Neural cell (in vitro differentiated cells): ENCODE measurements around the gene PTPRN2. TPM values are rescaled to one million over a fixed set of nuclear protein-coding genes. Genes with fewer than 3 reads are reported as not detected.
"Not testable (repeated sequence)": the region's sequence is repeated elsewhere in the genome, so short reads cannot be mapped to it uniquely, and the experiment has no call there.

Experiments used
- H2AFZ ChIP-seq: fragments of 200-600, 300-800 bp; sonication (generic), shearing (Covaris generic); 2 replicates; pipeline ENCODE4 v1.6.0; 2014; ENCODE audit warnings: low read depth, mild to moderate bottlenecking, antibody characterized with exemption, low read length, moderate library complexity
- H3F3A ChIP-seq: fragments of 200-600 bp; shearing (Covaris generic); 2 replicates; pipeline ENCODE4 v1.6.1; 2016; ENCODE audit warnings: mild to moderate bottlenecking, moderate library complexity, mixed read lengths, antibody characterized with exemption, low read length; ENCODE audit not compliant: insufficient read depth, poor library complexity, severe bottlenecking
- H3K27ac ChIP-seq: fragments of 200-600, 300-800 bp; sonication (generic), shearing (Covaris generic); 2 replicates; pipeline ENCODE4 v1.5.1; 2014; ENCODE audit warnings: mild to moderate bottlenecking, low read length, moderate library complexity
- H3K27me3 ChIP-seq: fragments of 300-800, 200-600 bp; sonication (generic), shearing (Covaris generic); 2 replicates; pipeline ENCODE4 v1.6.0; 2014; ENCODE audit warnings: mild to moderate bottlenecking, low read depth, low read length, moderate library complexity; ENCODE audit not compliant: insufficient read depth
- H3K36me3 ChIP-seq: fragments of 300-800, 200-600 bp; sonication (generic), shearing (Covaris generic); 2 replicates; pipeline ENCODE4 v1.5.1; 2014; ENCODE audit warnings: mild to moderate bottlenecking, antibody characterized with exemption, low read length, moderate library complexity; ENCODE audit not compliant: insufficient read depth
- H3K4me2 ChIP-seq: fragments of 300-800, 200-600 bp; sonication (generic), shearing (Covaris generic); 2 replicates; pipeline ENCODE4 v1.6.0; 2014; ENCODE audit warnings: mild to moderate bottlenecking, low read length
- H3K4me3 ChIP-seq: fragments of 300-800, 200-600 bp; sonication (generic), shearing (Covaris generic); 2 replicates; pipeline ENCODE4 v1.5.1; 2014; ENCODE audit warnings: mild to moderate bottlenecking, low read length, moderate library complexity
- H3K79me2 ChIP-seq: fragments of 200-600 bp; shearing (Covaris generic); replicated peaks from 2 replicates; pipeline ENCODE4 v1.6.0; 2014; ENCODE audit warnings: mild to moderate bottlenecking, low read length, moderate library complexity; ENCODE audit not compliant: insufficient read depth
- H3K9ac ChIP-seq: fragments of 300-800, 200-600 bp; sonication (generic), shearing (Covaris generic); 2 replicates; pipeline ENCODE4 v1.6.1; 2016; ENCODE audit warnings: mild to moderate bottlenecking, low read length, mixed read lengths
- H3K9me2 ChIP-seq: fragments of 200-600 bp; shearing (Covaris generic); 2 replicates; pipeline ENCODE4 v1.6.1; 2016; ENCODE audit warnings: mild to moderate bottlenecking, low read length, mixed read lengths; ENCODE audit not compliant: insufficient read depth
- H3K9me3 ChIP-seq: fragments of 200-600, 300-800 bp; sonication (generic), shearing (Covaris generic); 2 replicates; pipeline ENCODE4 v1.6.1; 2016; ENCODE audit warnings: mild to moderate bottlenecking, mixed run types, low read length, moderate library complexity, mixed read lengths
- H4K20me1 ChIP-seq: fragments of 200-600 bp; shearing (Covaris generic); 2 replicates; pipeline ENCODE4 v1.6.1; 2016; ENCODE audit warnings: mild to moderate bottlenecking, mixed run types; ENCODE audit not compliant: insufficient read depth
- EP300 ChIP-seq: fragments of 450-650 bp; conservative IDR thresholded peaks from 2 replicates; pipeline ENCODE4 v1.6.1; 2014; ENCODE audit warnings: antibody characterized with exemption, mild to moderate bottlenecking, moderate library complexity; ENCODE audit not compliant: poor library complexity, severe bottlenecking
- EZH2 ChIP-seq: fragments of 200-600, 300-800 bp; shearing (Covaris generic), sonication (generic); IDR thresholded peaks from 2 replicates; pipeline ENCODE4 v1.6.1; 2014; ENCODE audit warnings: antibody characterized with exemption, low read length, borderline replicate concordance, mild to moderate bottlenecking; ENCODE audit not compliant: insufficient read depth, poor library complexity, severe bottlenecking
- MXI1 ChIP-seq: fragments of 450-650 bp; conservative IDR thresholded peaks from 2 replicates; pipeline ENCODE4 v1.6.1; 2014; ENCODE audit warnings: antibody characterized with exemption, mild to moderate bottlenecking; ENCODE audit not compliant: poor library complexity, severe bottlenecking
- POLR2AphosphoS5 ChIP-seq: IDR thresholded peaks from 2 replicates; pipeline ENCODE4 v1.6.1; 2012
- RAD21 ChIP-seq: fragments of 450-650 bp; conservative IDR thresholded peaks from 2 replicates; pipeline ENCODE4 v1.6.1; 2014; ENCODE audit warnings: antibody characterized with exemption, mild to moderate bottlenecking, moderate library complexity
- SMC3 ChIP-seq: fragments of 450-650 bp; conservative IDR thresholded peaks from 2 replicates; pipeline ENCODE4 v1.6.1; 2014; ENCODE audit warnings: antibody characterized with exemption, mild to moderate bottlenecking, moderate library complexity; ENCODE audit not compliant: poor library complexity
- TAF1 ChIP-seq: IDR thresholded peaks from 2 replicates; pipeline ENCODE4 v1.6.1; 2012; ENCODE audit warnings: low read depth
- polyA plus RNA-seq: library from polyadenylated mRNA; depleted of rRNA; stranded (reverse); fragments of >200 nt; gene quantifications from 2 replicates; pipeline ENCODE4 v1.2.3, GENCODE V29; 2014
- TF ChIP-seq, protein P1 (sequence below): fragments of 450-650 bp; IDR thresholded peaks from 2 replicates; pipeline ENCODE4 v1.5.1; 2014; ENCODE audit warnings: antibody characterized with exemption, mild to moderate bottlenecking, moderate library complexity; ENCODE audit not compliant: poor library complexity, severe bottlenecking
- TF ChIP-seq, protein P2 (sequence below): IDR thresholded peaks from 2 replicates; pipeline ENCODE4 v1.6.1; 2012; ENCODE audit warnings: borderline replicate concordance

Gene PTPRN2
- polyA plus RNA-seq, 1 donor from 2014 or later, result 31.0 TPM

DNA sequence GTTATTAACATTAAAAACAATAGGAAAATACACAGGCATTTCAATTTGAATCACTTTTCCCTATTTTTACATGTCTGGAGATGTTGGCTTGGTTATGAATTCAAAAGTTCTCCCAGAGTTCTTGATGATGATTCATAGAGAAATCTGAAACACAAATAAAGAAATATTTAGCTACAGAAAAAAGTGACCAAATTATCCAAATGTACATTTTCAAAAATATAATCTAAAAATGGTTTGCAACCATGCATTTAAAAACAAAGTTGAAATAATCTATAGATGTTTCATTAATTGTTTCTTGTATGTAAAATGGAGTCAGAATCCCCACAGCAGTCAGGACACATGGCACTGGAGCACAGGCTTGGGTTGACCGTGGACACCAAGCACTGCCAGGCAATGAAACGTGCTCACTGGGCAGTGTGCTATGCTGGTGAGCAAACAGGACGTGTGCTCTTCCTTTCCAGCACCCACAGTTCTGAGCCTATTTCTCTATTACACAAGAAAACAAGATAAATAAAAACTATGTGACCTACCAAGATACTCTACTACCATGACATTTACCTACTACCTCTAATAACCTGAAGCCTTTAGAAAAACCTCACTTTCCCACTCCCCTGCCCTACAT, 44.1 kb upstream of the PTPRN2 start:
- TF ChIP-seq POLR2AphosphoS5 (no peak), TAF1 (no peak), EP300 (no peak), RAD21 (no peak), EZH2 (no peak), MXI1 (no peak), SMC3 (no peak)
- TF ChIP-seq, protein P1, sequence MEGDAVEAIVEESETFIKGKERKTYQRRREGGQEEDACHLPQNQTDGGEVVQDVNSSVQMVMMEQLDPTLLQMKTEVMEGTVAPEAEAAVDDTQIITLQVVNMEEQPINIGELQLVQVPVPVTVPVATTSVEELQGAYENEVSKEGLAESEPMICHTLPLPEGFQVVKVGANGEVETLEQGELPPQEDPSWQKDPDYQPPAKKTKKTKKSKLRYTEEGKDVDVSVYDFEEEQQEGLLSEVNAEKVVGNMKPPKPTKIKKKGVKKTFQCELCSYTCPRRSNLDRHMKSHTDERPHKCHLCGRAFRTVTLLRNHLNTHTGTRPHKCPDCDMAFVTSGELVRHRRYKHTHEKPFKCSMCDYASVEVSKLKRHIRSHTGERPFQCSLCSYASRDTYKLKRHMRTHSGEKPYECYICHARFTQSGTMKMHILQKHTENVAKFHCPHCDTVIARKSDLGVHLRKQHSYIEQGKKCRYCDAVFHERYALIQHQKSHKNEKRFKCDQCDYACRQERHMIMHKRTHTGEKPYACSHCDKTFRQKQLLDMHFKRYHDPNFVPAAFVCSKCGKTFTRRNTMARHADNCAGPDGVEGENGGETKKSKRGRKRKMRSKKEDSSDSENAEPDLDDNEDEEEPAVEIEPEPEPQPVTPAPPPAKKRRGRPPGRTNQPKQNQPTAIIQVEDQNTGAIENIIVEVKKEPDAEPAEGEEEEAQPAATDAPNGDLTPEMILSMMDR, result no peak
- TF ChIP-seq, protein P2, sequence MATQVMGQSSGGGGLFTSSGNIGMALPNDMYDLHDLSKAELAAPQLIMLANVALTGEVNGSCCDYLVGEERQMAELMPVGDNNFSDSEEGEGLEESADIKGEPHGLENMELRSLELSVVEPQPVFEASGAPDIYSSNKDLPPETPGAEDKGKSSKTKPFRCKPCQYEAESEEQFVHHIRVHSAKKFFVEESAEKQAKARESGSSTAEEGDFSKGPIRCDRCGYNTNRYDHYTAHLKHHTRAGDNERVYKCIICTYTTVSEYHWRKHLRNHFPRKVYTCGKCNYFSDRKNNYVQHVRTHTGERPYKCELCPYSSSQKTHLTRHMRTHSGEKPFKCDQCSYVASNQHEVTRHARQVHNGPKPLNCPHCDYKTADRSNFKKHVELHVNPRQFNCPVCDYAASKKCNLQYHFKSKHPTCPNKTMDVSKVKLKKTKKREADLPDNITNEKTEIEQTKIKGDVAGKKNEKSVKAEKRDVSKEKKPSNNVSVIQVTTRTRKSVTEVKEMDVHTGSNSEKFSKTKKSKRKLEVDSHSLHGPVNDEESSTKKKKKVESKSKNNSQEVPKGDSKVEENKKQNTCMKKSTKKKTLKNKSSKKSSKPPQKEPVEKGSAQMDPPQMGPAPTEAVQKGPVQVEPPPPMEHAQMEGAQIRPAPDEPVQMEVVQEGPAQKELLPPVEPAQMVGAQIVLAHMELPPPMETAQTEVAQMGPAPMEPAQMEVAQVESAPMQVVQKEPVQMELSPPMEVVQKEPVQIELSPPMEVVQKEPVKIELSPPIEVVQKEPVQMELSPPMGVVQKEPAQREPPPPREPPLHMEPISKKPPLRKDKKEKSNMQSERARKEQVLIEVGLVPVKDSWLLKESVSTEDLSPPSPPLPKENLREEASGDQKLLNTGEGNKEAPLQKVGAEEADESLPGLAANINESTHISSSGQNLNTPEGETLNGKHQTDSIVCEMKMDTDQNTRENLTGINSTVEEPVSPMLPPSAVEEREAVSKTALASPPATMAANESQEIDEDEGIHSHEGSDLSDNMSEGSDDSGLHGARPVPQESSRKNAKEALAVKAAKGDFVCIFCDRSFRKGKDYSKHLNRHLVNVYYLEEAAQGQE, result no peak
- H2AFZ ChIP-seq, result no peak overlapping the region
- no peak overlapping the region for H3K4me2 ChIP-seq
- no peaks in the 10 kb centered on the region for H3K79me2 ChIP-seq
- no peaks in the 10 kb centered on the region for H3K27me3 ChIP-seq
- H3K9me2 ChIP-seq, result no peaks in the 10 kb centered on the region
- no peaks in the 10 kb centered on the region for H3F3A ChIP-seq
- no peak overlapping the region for H3K9ac ChIP-seq
- H3K27ac ChIP-seq, result no peak overlapping the region
- no peaks in the 10 kb centered on the region for H4K20me1 ChIP-seq
- no peaks in the 10 kb centered on the region for H3K36me3 ChIP-seq
- H3K9me3 ChIP-seq, result no peaks in the 10 kb centered on the region
- no peak overlapping the region for H3K4me3 ChIP-seq

DNA sequence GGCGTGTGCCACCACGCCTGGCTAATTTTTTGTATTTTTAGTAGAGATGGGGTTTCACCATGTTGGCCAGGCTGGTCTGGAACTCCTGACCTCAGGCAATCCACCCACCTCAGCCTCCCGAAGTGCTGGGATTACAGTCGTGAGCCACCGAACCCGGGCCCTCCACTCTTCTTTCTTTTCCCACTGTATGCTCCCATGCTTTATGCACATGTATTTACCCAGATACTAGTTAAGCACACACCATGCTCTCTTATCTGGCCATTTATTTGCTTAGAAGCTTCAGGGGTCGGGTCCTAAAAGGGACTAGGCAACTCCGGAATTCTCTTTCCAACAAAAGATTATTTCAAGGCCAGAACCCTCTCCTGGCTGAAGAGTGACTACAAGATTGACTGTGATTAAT, 38.7 kb upstream of the PTPRN2 start:
- not testable (repeated sequence) for H3K27ac ChIP-seq, H3F3A ChIP-seq, H4K20me1 ChIP-seq, H3K9me3 ChIP-seq, H3K4me2 ChIP-seq, H3K9me2 ChIP-seq, H3K4me3 ChIP-seq, H3K36me3 ChIP-seq, H3K79me2 ChIP-seq, H3K27me3 ChIP-seq, H3K9ac ChIP-seq, H2AFZ ChIP-seq

DNA sequence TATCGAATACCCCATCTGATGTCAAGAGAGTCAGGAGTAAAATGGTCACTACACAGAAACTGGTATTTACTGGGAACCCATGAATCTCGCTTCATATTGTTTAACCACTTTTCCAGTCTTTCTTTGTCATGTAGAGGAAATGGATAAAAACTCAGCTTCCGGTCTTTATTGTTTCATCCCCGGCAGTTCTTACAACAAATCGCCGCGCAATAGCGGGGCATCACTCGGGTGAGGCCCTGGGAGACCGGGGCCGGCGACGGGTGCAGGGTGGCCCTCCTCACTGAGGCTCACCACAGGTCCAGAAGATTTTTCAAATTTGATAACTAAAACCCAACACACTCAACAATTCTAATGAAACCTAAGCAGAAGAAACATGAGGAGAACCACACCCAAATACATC, 35.6 kb upstream of the PTPRN2 start:
- Histone ChIP-seq H3K27ac (no peak overlapping the region), H3K4me2 (no peak overlapping the region)
- no peak for TF ChIP-seq POLR2AphosphoS5
- TF ChIP-seq RAD21, result no peak

More for the DNA sequence above, 35.6 kb upstream of the PTPRN2 start:
- Histone ChIP-seq H3K36me3 (no peaks in the 10 kb centered on the region), H3K9me3 (no peaks in the 10 kb centered on the region), H3K27me3 (no peaks in the 10 kb centered on the region), H3K4me3 (no peak overlapping the region), H4K20me1 (no peaks in the 10 kb centered on the region), H3K9me2 (no peaks in the 10 kb centered on the region), H3F3A (no peaks in the 10 kb centered on the region), H3K9ac (no peak overlapping the region), H2AFZ (no peak overlapping the region), H3K79me2 (no peaks in the 10 kb centered on the region)
